ENCODE results near the gene LGR6.

DNA sequence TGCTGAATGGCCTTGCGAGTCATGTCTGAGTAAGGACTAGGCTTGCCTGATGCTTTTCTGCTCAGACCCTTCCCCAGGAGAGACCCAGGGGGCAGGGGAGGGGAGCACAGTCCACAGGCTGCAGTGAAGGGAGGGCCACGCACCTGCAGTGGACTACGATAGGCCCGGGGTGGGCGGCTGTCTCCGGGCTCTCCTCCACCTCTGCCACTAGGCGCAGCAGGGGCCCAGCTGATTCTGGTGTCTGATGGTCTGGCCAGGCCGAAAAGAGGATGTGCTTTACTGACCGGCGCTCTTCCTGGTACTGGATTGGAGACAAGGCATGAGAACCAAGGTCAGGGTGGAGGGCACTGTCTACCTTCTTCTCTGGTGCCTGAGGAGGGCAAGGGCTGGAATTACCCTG, 41.2 kb upstream of the LGR6 start:
- no peak for TF ChIP-seq POLR2A (IDR thresholded peaks at IDR 0.05)
- TF ChIP-seq, protein P1, sequence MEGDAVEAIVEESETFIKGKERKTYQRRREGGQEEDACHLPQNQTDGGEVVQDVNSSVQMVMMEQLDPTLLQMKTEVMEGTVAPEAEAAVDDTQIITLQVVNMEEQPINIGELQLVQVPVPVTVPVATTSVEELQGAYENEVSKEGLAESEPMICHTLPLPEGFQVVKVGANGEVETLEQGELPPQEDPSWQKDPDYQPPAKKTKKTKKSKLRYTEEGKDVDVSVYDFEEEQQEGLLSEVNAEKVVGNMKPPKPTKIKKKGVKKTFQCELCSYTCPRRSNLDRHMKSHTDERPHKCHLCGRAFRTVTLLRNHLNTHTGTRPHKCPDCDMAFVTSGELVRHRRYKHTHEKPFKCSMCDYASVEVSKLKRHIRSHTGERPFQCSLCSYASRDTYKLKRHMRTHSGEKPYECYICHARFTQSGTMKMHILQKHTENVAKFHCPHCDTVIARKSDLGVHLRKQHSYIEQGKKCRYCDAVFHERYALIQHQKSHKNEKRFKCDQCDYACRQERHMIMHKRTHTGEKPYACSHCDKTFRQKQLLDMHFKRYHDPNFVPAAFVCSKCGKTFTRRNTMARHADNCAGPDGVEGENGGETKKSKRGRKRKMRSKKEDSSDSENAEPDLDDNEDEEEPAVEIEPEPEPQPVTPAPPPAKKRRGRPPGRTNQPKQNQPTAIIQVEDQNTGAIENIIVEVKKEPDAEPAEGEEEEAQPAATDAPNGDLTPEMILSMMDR (IDR thresholded peaks at IDR 0.05): no peak

Data from breast epithelium (tissue), 3 donors.